SK-N-SH (cell line): ENCODE data around the gene CDK10. TPM values are rescaled to one million over a fixed set of nuclear protein-coding genes. Genes with fewer than 3 reads are reported as not detected.
"Not testable (repeated sequence)": the region's sequence is repeated elsewhere in the genome, so short reads cannot be mapped to it uniquely, and the experiment has no call there.

Experiments
- CTCF ChIA-PET: fragments of 300-600, 350-600 bp; formaldehyde crosslinking; extraction: SDS; loops from one replicate; lab custom pipeline; 2021; lab: Yijun Ruan, JAX
- POLR2A ChIA-PET: fragments of 350-600 bp; sonication (Branson Sonifier 250); formaldehyde crosslinking; extraction: SDS; loops from one replicate; lab custom pipeline; 2020; ENCODE audit warnings: antibody characterized with exemption, inconsistent platforms; lab: Yijun Ruan, JAX
- DNase-seq: peaks from one replicate; pipeline ENCODE4 v3.0.0; 2012
- H2AFZ ChIP-seq: fragments of 200-600 bp; sonication (generic); 2 replicates; pipeline ENCODE4 v1.8.1; 2016; ENCODE audit warnings: antibody characterized with exemption, mild to moderate bottlenecking, low read depth
- H3F3A ChIP-seq: fragments of 200-600 bp; sonication (generic); replicated peaks from 2 replicates; pipeline ENCODE3; 2016; ENCODE audit warnings: antibody characterized with exemption, mild to moderate bottlenecking; ENCODE audit not compliant: insufficient read depth
- H3K27ac ChIP-seq, 2 experiments: fragments of 200-500 bp in 1 of 2; fragments of 200-600 bp in 1 of 2; sonication (Bioruptor generic) in 1 of 2; sonication (generic), shearing (Covaris generic) in 1 of 2; 2 replicates each; pipeline versions ENCODE4 v1.5.1 to v1.6.1; 2014 to 2016; ENCODE audit warnings: low read depth in 2 of 2, inconsistent platforms in 1 of 2, low read length in 1 of 2, mild to moderate bottlenecking in 1 of 2, mixed read lengths in 1 of 2
- H3K27me3 ChIP-seq: fragments of 200-600 bp; sonication (generic), shearing (Covaris generic); 2 replicates; pipeline ENCODE4 v1.6.1; 2016; ENCODE audit warnings: mixed run types; ENCODE audit not compliant: insufficient read depth
- H3K36me3 ChIP-seq, 2 experiments: fragments of 200-500 bp in 1 of 2; fragments of 200-600 bp in 1 of 2; sonication (Bioruptor generic) in 1 of 2; sonication (generic) in 1 of 2; replicated peaks in 1 of 2; 2 replicates each; pipeline versions ENCODE3 to v1.5.1; 2014 to 2016; ENCODE audit warnings: low read length in 1 of 2, mild to moderate bottlenecking in 1 of 2; ENCODE audit not compliant: insufficient read depth in 2 of 2, control insufficient read depth in 1 of 2
- H3K4me1 ChIP-seq, 2 experiments: fragments of 200-500 bp in 1 of 2; fragments of 200-600 bp in 1 of 2; sonication (Bioruptor generic) in 1 of 2; sonication (generic), shearing (Covaris generic) in 1 of 2; 2 replicates each; pipeline versions ENCODE4 v1.5.1 to v1.6.1; 2014 to 2016; ENCODE audit warnings: low read depth in 1 of 2, low read length in 1 of 2, mixed run types in 1 of 2; ENCODE audit not compliant: insufficient read depth in 2 of 2, control insufficient read depth in 1 of 2
- H3K4me2 ChIP-seq: fragments of 200-600 bp; sonication (generic), shearing (Covaris generic); 2 replicates; pipeline ENCODE4 v1.6.1; 2017; ENCODE audit warnings: mixed run types
- H3K4me3 ChIP-seq, 2 experiments: fragments of 200-500 bp in 1 of 2; fragments of 200-600 bp in 1 of 2; sonication (Bioruptor generic) in 1 of 2; sonication (generic), shearing (Covaris generic) in 1 of 2; 2 replicates each; pipeline versions ENCODE4 v1.5.1 to v1.8.1; 2014 to 2016; ENCODE audit warnings: low read depth in 2 of 2, inconsistent platforms in 1 of 2, low read length in 1 of 2, mild to moderate bottlenecking in 1 of 2, mixed read lengths in 1 of 2, moderate library complexity in 1 of 2
- H3K79me2 ChIP-seq: fragments of 200-600 bp; sonication (generic); 2 replicates; pipeline ENCODE4 v1.8.1; 2017; ENCODE audit warnings: mild to moderate bottlenecking; ENCODE audit not compliant: insufficient read depth
- H3K9ac ChIP-seq: fragments of 200-600 bp; sonication (generic); 2 replicates; pipeline ENCODE4 v1.6.1; 2017; ENCODE audit warnings: mixed run types
- H3K9me2 ChIP-seq: fragments of 200-600 bp; sonication (generic); 2 replicates; pipeline ENCODE4 v1.6.1; 2017; ENCODE audit warnings: mixed run types
- H3K9me3 ChIP-seq: fragments of 200-600 bp; sonication (generic); 2 replicates; pipeline ENCODE4 v1.6.1; 2017; ENCODE audit warnings: mixed run types, mild to moderate bottlenecking, moderate library complexity
- H4K20me1 ChIP-seq: fragments of 200-600 bp; sonication (generic); 2 replicates; pipeline ENCODE4 v1.6.1; 2017; ENCODE audit warnings: mild to moderate bottlenecking, mixed run types; ENCODE audit not compliant: insufficient read depth
- EZH2phosphoT487 ChIP-seq: fragments of 200-600 bp; sonication (generic); IDR thresholded peaks from 2 replicates; pipeline ENCODE4 v1.6.1; 2017; ENCODE audit warnings: low read depth, mixed run types, mild to moderate bottlenecking, antibody characterized with exemption, moderate library complexity, borderline replicate concordance
- FOSL2 ChIP-seq: IDR thresholded peaks from 2 replicates; pipeline ENCODE4 v1.4.0; 2012; ENCODE audit warnings: low read depth, mild to moderate bottlenecking, moderate library complexity, borderline replicate concordance
- FOXM1 ChIP-seq: IDR thresholded peaks from 2 replicates; pipeline ENCODE4 v1.4.0; 2012; ENCODE audit warnings: low read depth, mild to moderate bottlenecking
- GABPA ChIP-seq: IDR thresholded peaks from 2 replicates; pipeline ENCODE4 v1.4.0; 2012; ENCODE audit warnings: low read depth, mild to moderate bottlenecking
- GATA2 ChIP-seq: sonication (generic); formaldehyde crosslinking; IDR thresholded peaks from 2 replicates; pipeline ENCODE4 v1.5.0; 2020; ENCODE audit warnings: mild to moderate bottlenecking, missing genetic modification reagents
- JUND ChIP-seq: IDR thresholded peaks from 2 replicates; pipeline ENCODE4 v1.4.0; 2012
- MAX ChIP-seq: IDR thresholded peaks from 2 replicates; pipeline ENCODE4 v1.4.0; 2012; ENCODE audit warnings: low read depth
- MXI1 ChIP-seq: IDR thresholded peaks from 2 replicates; pipeline ENCODE4 v1.6.1; 2012; ENCODE audit warnings: mild to moderate bottlenecking, low read depth, low read length, improper control_type of control experiment
- NFIC ChIP-seq: IDR thresholded peaks from 2 replicates; pipeline ENCODE4 v1.4.0; 2012; ENCODE audit warnings: borderline replicate concordance
- PBX3 ChIP-seq: IDR thresholded peaks from 2 replicates; pipeline ENCODE4; 2012
- RCOR1 ChIP-seq: fragments of 150-350 bp; IDR thresholded peaks from 2 replicates; pipeline ENCODE4 v1.6.1; 2017; ENCODE audit warnings: antibody characterized with exemption, low read length
- REST ChIP-seq: IDR thresholded peaks from 2 replicates; pipeline ENCODE4 v1.6.1; 2012; ENCODE audit warnings: mild to moderate bottlenecking, low read depth, low read length, moderate library complexity
- RFX5 ChIP-seq: IDR thresholded peaks from 2 replicates; pipeline ENCODE4 v1.6.1; 2012; ENCODE audit warnings: mild to moderate bottlenecking, improper control_type of control experiment, low read length
- SIN3A ChIP-seq: IDR thresholded peaks from 2 replicates; pipeline ENCODE4 v1.6.1; 2012; ENCODE audit warnings: low read depth, mild to moderate bottlenecking, low read length, moderate library complexity, borderline replicate concordance
- SMC3 ChIP-seq: IDR thresholded peaks from 2 replicates; pipeline ENCODE4 v1.6.1; 2012; ENCODE audit warnings: low read depth, low read length, improper control_type of control experiment
- USF1 ChIP-seq: IDR thresholded peaks from 2 replicates; pipeline ENCODE4 v1.4.0; 2012; ENCODE audit warnings: low read depth, borderline replicate concordance
- USF2 ChIP-seq: fragments of 150-350 bp; IDR thresholded peaks from 2 replicates; pipeline ENCODE4 v1.6.1; 2017; ENCODE audit warnings: antibody characterized with exemption, low read length, low read depth, borderline replicate concordance
- YY1 ChIP-seq: IDR thresholded peaks from 2 replicates; pipeline ENCODE4 v1.4.0; 2012; ENCODE audit warnings: low read depth, mild to moderate bottlenecking
- ZBTB33 ChIP-seq: IDR thresholded peaks from 2 replicates; pipeline ENCODE4 v1.4.0; 2012; ENCODE audit warnings: low read depth, borderline replicate concordance
- WGBS: methylation state at CpG from one replicate; pipeline ENCODE4 v1.1.6; 2017; ENCODE audit warnings: low lambda C conversion rate; 5-methylcytosine and 5-hydroxymethylcytosine counted together
- polyA plus RNA-seq, 3 experiments: library from polyadenylated mRNA; depleted of rRNA; stranded (reverse); fragments of >200 nt; gene quantifications; 2 replicates each; pipeline ENCODE4 v1.2.3, GENCODE V29; 2012

Gene CDK10
- polyA plus RNA-seq, 1 of the 3 experiments (the other 2 are of a cell fraction): 84.7 TPM

- Histone ChIP-seq H3K36me3 (peaks cover 11 to 39% of the 10 kb centered on the region in 2 experiments), H3K79me2 (peaks cover 36% of the 10 kb centered on the region)
- H3K9me3 ChIP-seq, H3K9ac ChIP-seq, H3K4me1 ChIP-seq, POLR2A ChIA-PET, H4K20me1 ChIP-seq, H3K4me3 ChIP-seq, H3K27ac ChIP-seq, H3F3A ChIP-seq, H3K9me2 ChIP-seq, H3K27me3 ChIP-seq, DNase-seq, H3K4me2 ChIP-seq, H2AFZ ChIP-seq: not testable (repeated sequence)
- 89% methylated on average over 3 of the region's 4 CpGs for WGBS
- CTCF ChIA-PET: interaction anchor here (0.6 to 2.1 kb wide), 3 partner anchors 10 to 104 kb away, joined by 3 to 8 read pairs (median 5); no protein-coding TSS in a partner anchor
Observed at GRCh38 chr16:89689621-89690020, 3.1 kb downstream of the CDK10 start.

- ChIA-PET POLR2A (no interaction called here), CTCF (interaction anchor here (2.1 kb wide), 1 partner anchor 9 kb away, joined by 8 read pairs; no protein-coding TSS in a partner anchor)
- Histone ChIP-seq H3K36me3 (peaks cover 8 to 46% of the 10 kb centered on the region in 2 experiments), H3K9me2 (no peaks in the 10 kb centered on the region), H3K4me3 (no peak overlapping the region), H2AFZ (no peak overlapping the region), H4K20me1 (no peaks in the 10 kb centered on the region), H3K79me2 (peaks cover 36% of the 10 kb centered on the region), H3F3A (peaks cover 3% of the 10 kb centered on the region), H3K4me1 (peaks cover 4 to 7% of the 10 kb centered on the region in 2 experiments; a peak in 1 of 4 replicates), H3K4me2 (no peak overlapping the region), H3K9ac (no peak overlapping the region), H3K27me3 (no peaks in the 10 kb centered on the region), H3K27ac (no peak overlapping the region), H3K9me3 (no peaks in the 10 kb centered on the region)
- DNase-seq: no peak
- 93% methylated on average over 11 of the region's 16 CpGs for WGBS
- no peak for TF ChIP-seq PBX3
- TF ChIP-seq YY1: no peak
- TF ChIP-seq SIN3A: no peak
- TF ChIP-seq JUND: no peak
- TF ChIP-seq ZBTB33: no peak
- no peak for TF ChIP-seq NFIC
- TF ChIP-seq RCOR1: no peak
- no peak for TF ChIP-seq SMC3
- TF ChIP-seq REST: no peak
- TF ChIP-seq USF1: no peak
- no peak for TF ChIP-seq FOXM1
- TF ChIP-seq GABPA: no peak
- TF ChIP-seq MXI1: no peak
- no peak for TF ChIP-seq USF2
- TF ChIP-seq RFX5: no peak
- TF ChIP-seq EZH2phosphoT487: no peak
- TF ChIP-seq GATA2 (CRISPR knock-in tag): no peak
- TF ChIP-seq FOSL2: no peak
- TF ChIP-seq MAX: no peak
Observed at GRCh38 chr16:89690392-89690901, 4.0 kb downstream of the CDK10 start.
